Measurements from ENCODE around the gene C12orf56. TPM values are rescaled to one million over a fixed set of nuclear protein-coding genes. Genes with fewer than 3 reads are reported as not detected.

C12orf56 gene
- total RNA-seq, 1 donor from 2014 or later = 0.84 TPM

- H3K36me3 ChIP-seq (ENCODE audit: control insufficient read depth, insufficient read depth, low read length) = no peaks in the 10 kb centered on the region
- DNase-seq (ENCODE audit: low read depth) = no peak
- no peak for TF ChIP-seq CTCF (IDR thresholded peaks at IDR 0.05; ENCODE audit: insufficient read depth, low read length, poor library complexity, severe bottlenecking)
- H3K27me3 ChIP-seq (ENCODE audit: control insufficient read depth, insufficient read depth, low read length) = no peaks in the 10 kb centered on the region
- H3K4me3 ChIP-seq (ENCODE audit: low read depth, low read length) = no peak overlapping the region
Measured at GRCh38 chr12:64400041-64400440, 9.5 kb upstream of the C12orf56 start.

GRCh38 chr12:64395739-64396138 is 5.2 kb upstream of the C12orf56 start:
- Histone ChIP-seq H3K4me3 (ENCODE audit: low read depth, low read length) (no peak overlapping the region), H3K27me3 (ENCODE audit: control insufficient read depth, insufficient read depth, low read length) (no peaks in the 10 kb centered on the region), H3K36me3 (ENCODE audit: control insufficient read depth, insufficient read depth, low read length) (no peaks in the 10 kb centered on the region)
- no peak for DNase-seq (ENCODE audit: low read depth)
- TF ChIP-seq CTCF (IDR thresholded peaks at IDR 0.05; ENCODE audit: insufficient read depth, low read length, poor library complexity, severe bottlenecking) = no peak

GRCh38 chr12:64392221-64392620 is 1.7 kb upstream of the C12orf56 start:
- no peak for DNase-seq (ENCODE audit: low read depth)

GRCh38 chr12:64389154-64389553 is 1.4 kb downstream of the C12orf56 start:
- Histone ChIP-seq H3K4me3 (ENCODE audit: low read depth, low read length) (no peak overlapping the region), H3K27me3 (ENCODE audit: control insufficient read depth, insufficient read depth, low read length) (peaks cover 4% of the 10 kb centered on the region), H3K36me3 (ENCODE audit: control insufficient read depth, insufficient read depth, low read length) (no peaks in the 10 kb centered on the region)
- no peak for TF ChIP-seq CTCF (IDR thresholded peaks at IDR 0.05; ENCODE audit: insufficient read depth, low read length, poor library complexity, severe bottlenecking)
- DNase-seq (ENCODE audit: low read depth) = no peak

More at GRCh38 chr12:64392221-64392620, 1.7 kb upstream of the C12orf56 start:
- Histone ChIP-seq H3K27me3 (ENCODE audit: control insufficient read depth, insufficient read depth, low read length) (peaks cover 4% of the 10 kb centered on the region), H3K4me3 (ENCODE audit: low read depth, low read length) (no peak overlapping the region), H3K36me3 (ENCODE audit: control insufficient read depth, insufficient read depth, low read length) (no peaks in the 10 kb centered on the region)
- TF ChIP-seq CTCF (IDR thresholded peaks at IDR 0.05; ENCODE audit: insufficient read depth, low read length, poor library complexity, severe bottlenecking) = peak; percentile 39

GRCh38 chr12:64387197-64387816 is 3.3 kb downstream of the C12orf56 start:
- DNase-seq (ENCODE audit: low read depth) = no peak
- H3K4me3 ChIP-seq (ENCODE audit: low read depth, low read length) = no peak overlapping the region
- TF ChIP-seq CTCF (IDR thresholded peaks at IDR 0.05; ENCODE audit: insufficient read depth, low read length, poor library complexity, severe bottlenecking) = no peak
- H3K27me3 ChIP-seq (ENCODE audit: control insufficient read depth, insufficient read depth, low read length) = peaks cover 4% of the 10 kb centered on the region
- H3K36me3 ChIP-seq (ENCODE audit: control insufficient read depth, insufficient read depth, low read length) = no peaks in the 10 kb centered on the region

GRCh38 chr12:64385468-64385867 is 5.1 kb downstream of the C12orf56 start:
- no peak for TF ChIP-seq CTCF (IDR thresholded peaks at IDR 0.05; ENCODE audit: insufficient read depth, low read length, poor library complexity, severe bottlenecking)
- no peak overlapping the region for H3K4me3 ChIP-seq (ENCODE audit: low read depth, low read length)
- no peak for DNase-seq (ENCODE audit: low read depth)
- H3K27me3 ChIP-seq (ENCODE audit: control insufficient read depth, insufficient read depth, low read length) = peaks cover 4% of the 10 kb centered on the region
- H3K36me3 ChIP-seq (ENCODE audit: control insufficient read depth, insufficient read depth, low read length) = no peaks in the 10 kb centered on the region
